Dermis blood vessel endothelial cell (primary cell): ENCODE measurements around the gene LEKR1. TPM values are rescaled to one million over a fixed set of nuclear protein-coding genes. Genes with fewer than 3 reads are reported as not detected.
"Not testable (repeated sequence)": the region's sequence is repeated elsewhere in the genome, so short reads cannot be mapped to it uniquely, and the experiment has no call there.

Experiments used
- DNase-seq: peaks from one replicate; pipeline ENCODE4 v3.0.0; 2010
- total RNA-seq: library from RNA; depleted of rRNA; stranded (reverse); fragments of >200 nt; gene quantifications from 2 replicates; pipeline ENCODE4 v1.2.3, GENCODE V29; 2014

The LEKR1 gene
- total RNA-seq, 1 donor from 2014 or later: 0.17 TPM

DNA sequence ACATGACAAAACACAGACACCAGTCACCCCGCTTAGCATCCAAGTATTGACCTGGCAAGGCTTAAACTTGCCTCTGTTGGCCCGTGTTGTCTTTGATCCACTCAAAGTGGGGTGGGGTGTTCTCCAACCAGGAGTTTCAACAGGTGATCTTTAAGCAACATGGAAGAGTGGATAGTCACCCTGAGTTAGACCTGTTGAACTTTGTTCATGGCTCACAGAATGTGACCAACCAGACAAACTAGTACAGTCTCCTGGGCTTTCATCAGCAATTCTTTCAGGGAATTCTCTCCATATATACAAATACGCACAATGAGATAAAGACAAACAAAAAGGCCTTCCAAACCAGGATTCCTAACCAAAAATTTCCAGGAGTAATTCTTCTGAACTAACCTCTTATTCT is 11.9 kb downstream of the LEKR1 start:
- DNase-seq: no peak

DNA sequence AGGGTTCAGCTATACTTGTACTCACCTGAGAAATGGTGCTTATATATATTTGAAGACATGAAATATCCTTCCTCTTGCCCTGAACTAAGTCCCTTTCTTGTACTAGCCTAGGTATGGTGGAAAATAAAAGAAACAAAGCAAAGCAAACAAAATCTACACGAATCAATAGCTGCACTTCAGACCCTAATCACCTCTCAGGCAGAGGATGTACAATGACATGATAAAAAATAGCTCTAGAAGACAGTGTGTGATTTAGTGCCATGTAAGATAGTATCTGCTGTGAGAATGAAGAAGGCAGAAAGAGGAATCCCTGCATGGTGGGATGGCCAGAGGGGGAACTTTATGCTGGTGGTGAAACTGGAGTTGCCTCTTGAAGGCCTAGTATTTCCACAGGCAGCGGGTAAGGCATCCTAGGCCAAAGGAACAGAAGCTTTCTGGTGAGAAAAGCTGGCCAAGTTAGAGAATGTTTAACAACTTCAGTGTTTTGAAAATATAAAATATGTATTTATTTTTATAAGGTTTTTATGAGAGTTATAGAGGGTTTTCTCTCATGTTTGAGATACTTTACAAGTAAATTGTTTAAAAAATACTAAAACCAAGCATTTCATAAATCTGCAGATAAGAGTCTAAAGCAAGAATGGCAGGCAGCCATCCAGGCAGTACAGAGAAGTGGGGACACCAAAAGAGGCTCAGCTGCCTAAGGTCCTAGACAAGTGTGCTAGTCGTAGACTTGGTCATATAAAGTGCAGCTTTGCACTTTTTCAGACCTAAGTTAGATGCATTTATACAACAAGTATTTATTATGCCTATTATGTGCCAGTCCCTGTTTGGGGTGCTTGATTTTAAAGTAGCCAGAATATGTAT is 14.9 kb downstream of the LEKR1 start:
- DNase-seq: no peak

DNA sequence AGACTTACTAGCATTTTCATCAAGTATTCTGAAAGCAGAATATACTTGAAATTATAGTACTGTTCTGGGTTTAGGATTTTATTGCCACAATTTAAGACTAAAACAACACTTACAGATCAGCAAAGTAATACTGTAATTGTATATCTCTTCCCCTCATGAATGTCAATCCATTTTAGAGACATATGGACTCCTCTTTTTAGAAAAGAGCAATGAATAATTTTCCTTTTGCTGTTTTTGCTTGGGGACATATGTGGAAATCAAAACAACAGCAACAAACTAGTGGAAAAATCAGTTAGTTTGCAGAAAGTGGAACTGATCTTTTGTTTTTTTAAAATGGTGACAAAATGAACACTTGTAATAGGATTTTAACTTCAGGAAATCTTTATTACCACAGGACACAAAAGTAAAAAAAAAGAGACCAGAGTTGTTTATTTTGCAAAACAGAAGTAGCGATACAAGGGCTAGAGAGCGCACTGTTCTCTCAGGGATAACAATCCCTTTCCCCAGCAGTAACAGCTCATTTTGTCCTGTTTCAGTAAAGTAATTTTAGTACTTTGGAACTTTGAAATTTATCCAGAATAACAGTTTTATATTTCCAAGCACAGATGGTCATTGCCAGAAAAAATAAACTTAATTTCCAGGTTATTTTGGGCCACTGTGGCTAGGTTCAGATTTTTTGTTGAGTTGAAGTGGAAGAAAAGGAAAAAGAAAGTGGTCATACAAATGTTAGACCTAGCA is 17.1 kb downstream of the LEKR1 start:
- DNase-seq: no peak

DNA sequence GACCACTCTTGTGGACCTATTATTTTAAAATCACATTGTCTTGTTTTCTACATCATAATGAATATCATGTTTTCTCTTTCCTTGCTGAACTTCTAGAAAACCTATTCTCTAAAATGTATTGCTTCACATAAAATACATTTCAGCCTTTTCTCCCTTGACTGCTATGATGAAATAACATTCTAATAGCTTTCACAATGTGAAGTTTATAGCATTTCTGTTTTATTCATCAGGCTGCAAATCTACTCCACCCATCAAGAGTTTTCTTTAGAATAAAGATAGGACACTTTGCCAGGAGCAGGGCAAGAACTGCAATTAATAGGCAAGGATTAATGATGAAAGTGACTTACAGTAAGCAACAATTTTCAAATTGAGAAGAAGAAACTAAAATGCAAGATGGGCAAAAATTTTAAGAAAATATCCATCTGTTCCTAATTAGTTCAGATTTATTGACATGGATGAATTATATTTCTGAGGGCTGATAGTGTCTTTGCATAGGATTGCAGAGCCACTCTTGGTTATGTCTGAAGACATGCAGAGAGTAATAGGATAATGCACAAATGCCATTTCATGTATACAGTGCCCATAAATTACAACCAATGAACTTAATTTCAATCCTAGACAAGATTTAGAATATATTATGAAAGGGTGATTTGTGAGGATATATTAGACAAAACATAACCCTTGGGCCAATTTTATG is 21.7 kb downstream of the LEKR1 start:
- DNase-seq: no peak

DNA sequence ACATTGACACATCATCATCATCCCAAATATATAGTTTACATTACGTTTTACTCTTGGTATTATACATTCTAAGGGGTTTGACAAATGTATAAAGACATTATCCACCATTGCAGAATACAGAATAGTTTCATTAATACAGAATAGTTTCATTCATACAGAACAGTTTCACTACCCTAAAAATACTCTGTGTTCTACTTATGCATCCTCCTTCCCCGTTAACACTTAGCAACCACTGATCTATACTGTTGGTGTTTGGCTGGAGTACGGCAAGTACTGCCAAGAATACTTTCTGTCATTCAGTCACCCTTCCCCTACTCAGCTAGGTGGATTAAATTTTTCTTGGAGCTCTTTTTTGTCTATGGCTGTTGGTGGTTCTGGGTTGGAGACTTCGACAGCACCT is 33.4 kb downstream of the LEKR1 start:
- no peak for DNase-seq

DNA sequence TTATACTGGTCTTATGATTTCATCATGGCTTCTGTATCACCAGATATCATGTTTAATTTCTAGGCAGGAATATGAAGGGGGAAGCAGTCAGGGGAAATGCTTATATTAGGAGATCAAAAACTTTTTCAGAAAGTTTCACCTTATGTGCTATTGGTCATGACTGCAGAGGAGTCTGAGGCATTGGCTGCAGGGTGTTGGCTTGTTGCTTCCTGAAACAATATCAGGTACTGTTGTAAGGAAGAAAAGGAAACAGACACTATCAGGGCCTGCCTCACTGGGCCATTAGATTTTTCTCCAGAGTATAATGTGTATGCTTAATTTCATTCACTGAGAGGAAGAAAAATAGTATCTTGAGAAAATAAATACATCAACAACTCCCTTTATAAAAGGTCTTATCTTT is 34.7 kb downstream of the LEKR1 start:
- no peak for DNase-seq

DNA sequence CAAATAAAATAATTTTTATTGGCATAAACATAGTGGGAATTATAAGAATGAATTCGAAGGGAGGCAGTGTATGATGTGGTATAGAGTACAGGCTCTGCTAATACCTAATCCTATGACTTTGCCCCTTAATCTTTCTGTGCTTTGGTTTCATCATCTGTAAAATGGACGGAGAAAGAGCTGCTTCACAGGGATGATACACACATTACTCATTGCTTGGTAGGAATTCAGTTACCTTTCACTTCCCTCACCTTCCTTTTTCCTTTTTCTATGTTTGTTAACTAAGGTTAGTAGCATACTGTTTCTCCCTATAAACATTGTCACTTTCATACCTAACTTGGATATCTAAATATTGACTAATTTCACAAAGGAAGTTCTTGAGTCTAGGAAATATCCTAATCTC is 36.2 kb downstream of the LEKR1 start:
- no peak for DNase-seq

DNA sequence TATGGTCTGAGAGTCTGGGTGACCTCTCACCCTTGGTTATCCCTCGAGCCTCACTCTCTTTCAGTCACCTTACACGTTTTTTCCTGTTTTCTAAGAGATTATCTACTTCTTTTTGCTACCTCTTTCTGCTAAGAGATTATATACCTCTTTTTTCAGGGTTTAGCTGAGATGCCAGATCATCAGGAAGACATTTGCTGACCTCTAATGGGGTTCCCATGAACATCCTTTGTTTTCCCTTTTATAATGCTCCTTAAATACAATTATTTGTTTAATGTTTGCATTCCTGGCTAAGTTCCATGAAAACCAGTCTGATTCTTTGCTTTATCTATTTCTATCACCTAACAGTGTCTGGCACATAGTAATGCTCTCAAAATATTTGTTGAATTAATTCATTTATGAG is 39.6 kb downstream of the LEKR1 start:
- peak; percentile 8 for DNase-seq

DNA sequence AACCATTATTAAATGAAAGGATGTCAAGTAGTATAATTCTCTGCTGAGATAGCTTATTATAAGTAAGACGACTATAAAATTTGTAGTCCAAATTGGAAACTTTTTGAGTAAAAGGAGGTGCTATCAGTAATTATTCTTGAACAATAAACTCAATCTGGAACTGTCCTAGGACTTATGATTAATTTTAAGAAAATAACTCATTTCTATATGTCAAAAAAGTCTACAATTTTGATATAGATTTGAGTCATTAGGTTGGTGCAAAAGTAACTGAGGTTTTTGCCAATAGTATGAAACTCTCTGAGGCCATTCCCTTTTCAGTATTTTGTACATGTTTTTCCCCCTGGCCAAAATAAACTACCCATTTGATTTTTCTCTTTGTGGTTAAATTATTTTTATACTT is 41.0 kb downstream of the LEKR1 start:
- DNase-seq: no peak

DNA sequence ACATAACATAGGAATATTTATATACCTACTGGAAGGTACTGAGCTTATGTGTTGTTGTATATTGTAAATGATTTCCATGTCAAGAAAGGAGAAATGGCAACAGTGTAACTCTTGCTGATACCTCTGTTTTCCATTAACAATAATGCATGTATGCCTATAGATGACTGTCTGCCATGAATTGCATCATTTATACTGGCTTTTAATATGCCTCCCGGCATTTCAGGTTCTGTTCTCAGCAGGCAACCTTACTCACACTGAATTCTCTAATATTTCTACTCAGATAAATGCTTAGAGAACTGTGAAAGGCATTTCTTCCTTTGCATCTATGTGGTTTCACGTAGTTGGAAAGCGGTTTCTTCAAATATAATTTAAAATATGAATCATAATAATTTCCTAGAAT is 41.8 kb downstream of the LEKR1 start:
- no peak for DNase-seq

DNA sequence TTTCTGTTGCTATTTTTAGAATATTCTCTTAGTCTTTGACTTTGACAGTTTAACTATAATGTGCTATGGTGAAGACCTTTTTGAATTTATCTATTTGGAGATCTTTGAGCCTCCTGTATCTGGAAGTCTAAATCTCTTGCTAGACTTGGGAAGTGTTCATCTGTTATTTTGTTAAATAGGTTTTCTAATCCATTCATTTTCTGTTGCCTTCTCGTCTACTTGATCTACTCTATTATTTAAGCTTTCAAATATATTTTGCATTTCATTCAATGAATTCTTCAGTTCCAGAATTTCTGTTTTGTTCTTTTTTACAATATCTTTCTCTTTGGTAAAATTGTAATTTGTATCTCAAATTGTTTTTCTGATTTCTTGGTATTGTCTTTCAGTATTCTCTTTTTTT is 47.8 kb downstream of the LEKR1 start:
- DNase-seq: no peak

DNA sequence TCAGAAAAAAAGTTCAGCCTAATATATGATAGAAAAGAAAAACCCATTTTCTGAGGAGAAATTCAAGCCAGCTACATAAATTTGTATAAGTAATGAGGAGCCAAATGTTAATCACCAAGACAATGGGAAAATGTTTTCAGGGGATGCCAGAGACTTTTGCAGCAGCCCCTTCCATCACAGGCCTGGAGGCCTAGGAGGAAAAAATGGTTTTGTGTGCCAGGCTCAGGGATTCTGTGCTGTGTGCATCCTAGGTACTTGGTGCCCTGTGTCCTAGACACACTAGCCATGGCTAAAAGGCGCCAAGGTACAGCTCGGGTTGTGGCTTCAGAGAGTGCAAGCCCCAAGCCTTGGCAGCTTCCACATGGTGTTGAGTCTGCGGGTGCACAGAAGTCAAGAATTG is 53.3 kb downstream of the LEKR1 start:
- not testable (repeated sequence) for DNase-seq

DNA sequence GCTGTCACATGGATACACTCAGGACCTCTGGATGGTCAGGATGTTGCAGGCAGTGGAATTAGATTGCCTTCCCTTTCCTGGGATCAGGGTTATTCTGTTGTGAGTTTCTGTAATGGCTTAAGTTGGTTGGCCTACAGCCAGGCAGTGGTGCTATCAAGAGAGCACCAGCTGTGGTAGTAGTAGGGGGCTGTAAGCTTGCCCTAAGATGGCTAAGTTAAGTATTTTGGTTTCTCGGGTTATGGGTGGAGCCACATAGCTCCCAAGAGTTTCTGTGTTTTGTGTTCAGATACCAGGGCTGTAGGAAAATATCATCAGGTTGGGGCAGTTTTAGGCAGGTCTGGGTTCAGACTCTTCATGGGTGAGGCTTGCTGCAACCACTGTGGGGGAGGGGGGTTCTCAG is 59.6 kb downstream of the LEKR1 start:
- no peak for DNase-seq

DNA sequence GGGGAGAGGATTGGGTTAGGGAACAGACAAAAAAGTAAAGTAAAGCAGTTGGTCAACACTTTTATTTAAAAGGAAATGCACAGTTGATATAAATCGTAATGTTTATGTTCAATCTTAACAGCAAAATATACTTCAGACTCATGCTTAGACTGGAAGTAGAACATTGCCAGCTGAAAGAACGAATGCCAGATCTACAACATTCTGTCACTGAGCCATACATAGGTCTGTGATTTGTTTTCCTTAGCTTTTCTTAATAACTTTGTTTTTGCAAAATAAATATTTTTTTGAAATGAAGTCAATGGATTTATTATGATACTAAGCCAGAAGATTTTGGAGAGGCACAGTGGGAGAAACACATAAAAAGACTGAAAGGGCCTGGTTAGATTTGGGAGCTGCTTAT is 62.0 kb downstream of the LEKR1 start:
- no peak for DNase-seq

DNA sequence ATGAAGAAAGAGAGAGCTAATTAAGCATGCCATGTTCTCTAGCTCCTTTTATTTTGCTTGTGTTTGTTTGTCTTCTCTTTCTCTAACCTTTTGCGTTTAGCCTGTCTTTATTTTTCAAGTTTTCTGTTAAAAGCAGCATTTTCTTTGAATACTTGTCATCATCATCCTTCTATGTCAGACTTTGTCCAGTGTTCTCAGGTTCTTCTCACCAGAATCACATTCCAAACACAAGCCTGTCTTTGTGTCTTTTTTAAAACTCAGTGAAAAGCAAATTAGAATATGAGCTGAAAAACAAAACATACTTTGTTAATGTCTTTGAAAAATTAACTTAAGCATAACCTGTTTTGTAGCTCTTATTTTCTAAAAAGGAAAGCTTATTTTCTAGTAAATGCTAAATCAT is 62.4 kb downstream of the LEKR1 start:
- no peak for DNase-seq

DNA sequence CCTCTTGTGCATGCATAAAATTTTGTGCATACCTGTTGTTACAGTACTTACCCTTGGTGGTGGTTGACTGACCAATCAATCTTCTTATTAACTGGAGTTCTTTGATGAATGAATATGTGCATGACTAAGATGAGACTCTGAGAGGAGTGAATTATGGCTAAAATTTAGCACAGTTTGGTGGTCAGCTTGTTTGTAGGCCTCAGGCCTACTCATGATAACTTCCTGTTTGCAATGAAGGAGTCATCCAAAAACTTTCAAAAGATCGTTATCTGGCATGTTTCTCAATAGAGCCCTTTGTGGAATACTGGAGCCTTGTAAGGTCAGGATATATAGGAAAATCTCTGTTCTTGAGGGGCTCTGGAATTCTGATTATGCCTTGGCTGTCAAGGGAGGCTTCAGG is 66.5 kb downstream of the LEKR1 start:
- no peak for DNase-seq

DNA sequence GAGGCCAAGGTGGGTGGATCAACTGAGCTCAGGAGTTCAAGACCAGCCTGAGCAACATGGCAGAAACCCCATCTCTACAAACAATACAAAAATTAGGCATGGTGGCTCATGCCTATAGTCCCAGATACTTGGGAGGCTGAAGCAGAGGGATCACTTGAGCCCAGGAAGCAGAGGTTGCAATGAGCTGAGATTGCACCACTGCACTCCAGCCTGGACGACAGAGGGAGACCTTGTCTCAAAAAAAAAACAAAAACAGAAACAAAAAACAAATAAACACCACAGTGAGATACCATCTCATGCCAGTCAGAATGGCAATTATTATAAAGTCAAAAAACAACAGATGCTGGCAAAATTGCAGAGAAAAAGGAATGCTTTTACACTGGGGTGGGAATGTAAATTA is 69.2 kb downstream of the LEKR1 start:
- not testable (repeated sequence) for DNase-seq

DNA sequence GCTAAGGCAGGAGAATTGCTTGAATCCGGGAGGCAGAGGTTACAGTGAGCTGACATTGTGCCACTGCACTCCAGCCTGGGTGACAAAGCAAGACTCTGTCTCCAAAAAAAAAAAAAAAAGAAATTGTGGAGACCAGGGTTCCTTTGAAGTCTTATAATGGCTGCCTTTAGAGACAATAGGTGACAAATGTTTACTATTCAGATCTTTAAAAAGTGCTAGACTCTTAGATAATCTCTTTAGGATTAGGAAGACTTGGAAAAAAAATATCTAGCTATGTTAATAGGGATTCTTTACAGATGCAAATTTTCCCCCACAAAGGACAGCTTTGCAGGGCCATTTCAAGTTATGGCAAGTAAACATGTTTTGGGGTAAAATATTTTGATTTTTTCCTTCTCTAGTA is 71.7 kb downstream of the LEKR1 start:
- DNase-seq: not testable (repeated sequence)

DNA sequence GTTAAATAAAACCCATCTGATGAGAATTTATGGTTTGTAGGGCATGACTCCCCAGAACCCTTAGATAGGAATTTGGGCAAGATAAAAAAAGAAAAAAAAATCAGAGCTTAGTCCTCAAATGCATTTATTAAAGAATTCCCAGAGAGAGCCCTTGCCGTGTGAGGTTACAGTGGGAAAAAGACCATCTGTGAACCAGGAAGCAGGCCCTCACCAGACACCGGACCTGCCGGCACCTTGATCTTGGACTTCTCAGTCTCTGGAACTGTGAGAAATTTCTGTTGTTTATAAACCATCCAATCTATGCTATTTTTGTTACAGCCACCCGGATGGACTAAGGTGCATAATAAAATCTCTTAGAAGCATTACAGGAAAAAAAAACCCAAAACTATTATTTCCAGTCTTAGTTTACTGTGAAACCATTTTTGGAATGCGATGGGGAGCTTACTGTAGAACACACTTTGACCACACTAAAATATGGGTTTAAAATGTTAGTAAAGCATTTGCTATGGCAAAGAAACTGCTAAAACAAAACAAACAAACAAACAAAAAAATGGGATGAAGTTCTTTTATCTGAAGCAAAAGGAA is 72.2 kb downstream of the LEKR1 start:
- no peak for DNase-seq

DNA sequence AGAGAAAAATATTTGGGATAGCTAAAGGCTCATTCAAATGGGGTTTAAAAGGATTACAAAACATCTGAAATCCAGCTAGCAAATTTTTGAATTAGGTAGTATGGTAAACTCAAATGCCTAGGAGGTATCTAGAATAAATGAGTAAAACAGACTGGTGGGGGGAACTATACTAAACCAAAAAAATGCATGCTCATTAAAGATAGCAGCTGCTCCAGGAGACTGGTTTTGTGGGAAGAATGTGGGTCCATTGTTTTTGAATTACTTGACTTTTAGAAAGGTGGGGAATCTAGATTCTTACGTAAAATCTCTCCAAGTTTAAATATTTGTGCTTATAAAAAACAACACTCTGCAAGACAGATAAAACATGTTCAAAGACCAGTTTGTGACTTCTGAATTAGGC is 73.8 kb downstream of the LEKR1 start:
- DNase-seq: no peak

DNA sequence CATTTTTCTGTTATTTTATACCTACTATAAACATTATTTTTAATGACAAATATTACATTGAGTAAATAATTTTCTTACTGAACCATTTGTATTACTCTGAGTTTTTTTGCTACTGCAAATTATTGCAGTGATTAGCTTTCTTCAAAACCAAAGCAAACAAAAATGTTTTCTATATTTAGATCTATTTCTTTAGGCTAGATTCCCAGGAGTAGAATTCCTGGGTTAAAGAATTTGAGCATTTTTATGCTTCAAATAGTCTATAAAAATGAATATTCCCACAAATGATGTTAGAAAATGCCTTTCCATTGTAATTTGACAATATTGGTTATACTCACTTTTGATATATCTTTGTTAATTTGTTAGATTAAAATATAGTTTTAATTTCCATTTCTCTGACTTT is 76.8 kb downstream of the LEKR1 start:
- DNase-seq: no peak

DNA sequence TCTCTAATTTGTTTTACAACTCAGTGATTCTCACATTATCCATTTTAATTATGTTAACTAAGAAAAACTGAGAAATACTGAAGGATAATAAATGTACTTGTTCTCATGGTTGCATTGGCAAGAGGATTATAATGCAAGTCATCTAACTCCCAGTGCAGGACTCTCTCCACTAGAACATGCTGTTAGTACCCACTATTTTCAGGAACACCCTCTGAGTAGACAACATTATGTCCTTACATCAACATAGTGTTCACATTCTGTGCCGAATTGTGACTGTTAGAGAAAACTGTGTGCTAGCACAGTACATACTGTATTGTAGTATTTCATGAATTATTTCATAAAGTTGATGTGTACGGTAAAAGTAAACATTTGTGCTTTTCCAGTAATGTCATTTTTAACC is 80.1 kb downstream of the LEKR1 start:
- no peak for DNase-seq

DNA sequence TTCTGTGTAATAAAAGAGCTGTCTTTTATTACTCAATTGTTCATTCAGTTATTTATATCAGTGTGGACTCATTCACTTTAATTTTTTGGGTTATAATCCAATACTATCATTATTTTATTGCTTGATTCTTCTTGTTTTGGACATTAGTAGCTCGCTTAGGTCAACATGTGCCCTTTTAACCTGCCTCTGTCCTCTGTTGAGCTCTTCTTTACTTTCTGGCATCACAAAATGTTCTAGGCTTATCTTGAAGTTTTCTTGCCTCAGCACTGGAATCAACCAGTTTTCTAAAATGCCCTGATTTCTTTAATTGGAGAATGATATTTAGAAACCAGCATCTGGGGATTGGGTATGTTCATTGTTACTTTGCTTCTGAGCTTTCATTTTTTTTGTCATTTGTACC is 82.2 kb downstream of the LEKR1 start:
- no peak for DNase-seq
